ENCODE measurements around the gene KLF11.

The KLF11 gene

DNA sequence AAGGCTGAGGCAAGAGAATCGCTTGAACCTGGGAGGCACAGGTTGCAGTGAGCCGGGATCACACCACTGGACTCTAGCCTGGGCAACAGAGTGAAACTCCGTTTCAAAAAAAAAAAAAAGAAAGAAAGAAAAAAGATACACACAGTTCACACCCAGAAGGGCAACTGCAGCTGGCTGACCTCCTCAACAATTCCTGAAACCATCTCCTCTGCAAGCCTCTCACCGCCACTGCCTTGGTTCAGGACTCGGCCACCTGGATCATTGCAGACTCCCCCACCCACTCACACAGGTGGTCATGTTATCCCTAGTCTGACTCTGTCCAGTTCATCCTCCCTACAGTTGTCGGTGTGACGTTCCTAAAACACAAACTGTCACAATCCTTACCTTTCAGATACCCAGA is 34.7 kb downstream of the KLF11 start:
- no peaks in the 10 kb centered on the region for H3K9me3 ChIP-seq (ENCODE audit: low read depth, low read length)
- H3K27ac ChIP-seq, result no peak overlapping the region
- H3K4me3 ChIP-seq, result no peak overlapping the region
- DNase-seq (ENCODE audit: low read depth, low spot score), result no peak
- H3K9ac ChIP-seq (ENCODE audit: insufficient read length), result no peak overlapping the region
- H3K36me3 ChIP-seq (ENCODE audit: insufficient read depth, low read length), result no peaks in the 10 kb centered on the region
- no peak for TF ChIP-seq FOXP2 (optimal IDR thresholded peaks at IDR 0.05; ENCODE audit: control extremely low read depth, extremely low read length, insufficient read depth)
- no peak for TF ChIP-seq EZH2 (IDR thresholded peaks at IDR 0.05)
- TF ChIP-seq POLR2AphosphoS5 (IDR thresholded peaks at IDR 0.05; ENCODE audit: borderline replicate concordance, low read depth, low read length), result no peak

DNA sequence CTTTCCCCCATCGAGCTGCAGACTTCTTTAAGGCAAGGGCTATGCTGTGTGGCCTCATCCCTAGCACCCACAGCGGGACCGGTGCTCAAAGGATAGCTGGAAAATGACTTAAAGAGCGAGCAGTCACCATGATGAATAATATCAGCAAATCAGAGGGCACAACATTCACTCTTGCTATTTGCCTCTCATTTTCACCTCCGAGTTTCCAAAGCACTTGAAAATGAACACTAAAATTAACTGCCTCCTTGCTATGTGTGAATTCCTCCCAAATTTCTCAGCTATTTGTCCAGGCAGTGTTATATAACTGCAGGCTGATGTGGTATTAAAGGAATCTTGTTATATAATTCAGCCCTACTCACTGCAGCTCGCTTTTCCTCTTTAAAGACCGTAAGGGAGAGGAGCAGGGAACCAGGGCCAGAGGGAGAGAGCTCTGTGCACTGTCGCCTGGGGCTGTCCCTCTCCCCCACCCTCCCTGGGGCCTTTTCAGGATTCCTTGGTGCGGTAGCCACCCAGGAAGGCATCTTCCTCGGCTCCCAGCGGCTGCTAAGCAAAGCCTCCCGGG is 35.4 kb downstream of the KLF11 start:
- H3K9ac ChIP-seq (ENCODE audit: insufficient read length), result no peak overlapping the region

DNA sequence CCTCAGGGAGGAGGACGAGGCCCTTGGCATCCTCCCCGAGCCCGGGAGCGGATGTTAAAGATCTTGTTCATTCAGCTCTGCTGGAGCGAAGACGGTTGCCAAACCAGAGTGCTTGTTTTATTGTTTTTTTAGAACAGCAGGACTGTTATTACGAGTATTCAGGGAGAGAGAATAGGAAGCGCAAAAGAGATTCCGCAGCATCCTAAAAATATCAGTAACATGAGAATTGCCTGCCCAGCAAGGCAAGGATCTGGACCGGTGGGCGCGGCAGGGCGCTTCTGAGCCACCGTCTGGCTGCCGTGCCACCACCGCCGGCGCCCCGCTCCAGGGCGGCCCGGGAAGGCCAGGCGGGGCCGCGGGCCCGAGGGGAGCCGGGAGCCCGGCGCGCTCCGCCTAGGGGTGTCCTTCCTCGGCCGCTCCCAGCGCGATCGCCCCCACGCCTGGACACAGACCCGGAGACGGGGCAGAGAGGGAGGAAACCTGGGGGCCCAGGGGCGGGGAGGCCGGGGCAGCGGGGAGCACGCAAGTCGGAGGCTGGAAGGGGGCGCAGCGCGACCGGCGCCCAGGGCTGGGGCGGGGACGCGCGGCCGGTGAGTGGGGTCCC is 36.0 kb downstream of the KLF11 start:
- peak overlapping the region; percentile 48 for H3K4me3 ChIP-seq

More for the DNA sequence above, 35.4 kb downstream of the KLF11 start:
- TF ChIP-seq EZH2 (IDR thresholded peaks at IDR 0.05), result no peak
- no peak for TF ChIP-seq FOXP2 (optimal IDR thresholded peaks at IDR 0.05; ENCODE audit: control extremely low read depth, extremely low read length, insufficient read depth)
- no peak for TF ChIP-seq POLR2AphosphoS5 (IDR thresholded peaks at IDR 0.05; ENCODE audit: borderline replicate concordance, low read depth, low read length)
- H3K36me3 ChIP-seq (ENCODE audit: insufficient read depth, low read length), result no peaks in the 10 kb centered on the region
- H3K9me3 ChIP-seq (ENCODE audit: low read depth, low read length), result no peaks in the 10 kb centered on the region
- peak overlapping the region; percentile 48 for H3K4me3 ChIP-seq
- DNase-seq (ENCODE audit: low read depth, low spot score), result no peak
- H3K27ac ChIP-seq, result no peak overlapping the region

DNA sequence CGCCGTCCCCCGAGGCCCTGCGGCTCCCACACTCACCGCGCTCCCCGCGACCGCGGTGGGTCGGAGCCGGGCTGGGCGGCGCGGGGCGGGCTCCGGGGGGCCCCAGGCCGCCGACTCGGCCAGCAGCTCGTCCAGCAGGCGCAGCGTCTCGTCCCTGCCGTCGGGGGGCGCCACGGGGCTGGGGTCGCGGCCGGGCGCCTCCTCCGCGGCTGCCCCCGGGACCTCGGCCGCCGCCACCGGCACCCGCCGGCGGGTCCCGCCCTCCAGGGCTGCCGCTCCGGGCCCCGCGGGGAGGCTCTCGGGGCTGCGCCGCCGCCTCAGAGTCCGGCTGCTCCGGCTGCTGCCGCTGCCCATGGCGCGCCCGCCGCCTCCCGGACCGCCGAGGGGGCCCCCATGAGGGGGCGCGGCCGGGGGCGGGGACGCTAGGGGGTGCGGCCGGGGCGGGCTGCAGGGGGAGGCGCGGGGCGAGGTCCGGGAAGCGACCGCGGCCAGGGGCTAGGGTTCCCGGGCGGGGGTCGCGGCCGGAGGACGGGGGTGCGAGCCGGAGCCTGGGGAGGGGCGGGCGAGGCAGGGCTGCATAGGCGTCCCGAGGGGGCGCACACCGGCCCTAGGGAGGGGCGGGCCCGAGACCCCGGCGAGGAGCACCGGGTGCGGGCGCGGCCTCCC is 36.7 kb downstream of the KLF11 start, which contains the start of gene CYS1:
TSS of gene CYS1 (minus strand) at position 542 of the 666 bp plus-strand sequence. CDS start at position 354, 188 bp downstream.
- H3K9ac ChIP-seq (ENCODE audit: insufficient read length), result no peak within 1 kb of the TSS
- H3K9me3 ChIP-seq (ENCODE audit: low read depth, low read length), result no peaks in the 10 kb centered on the region
- no peak for DNase-seq (ENCODE audit: low read depth, low spot score)
- peak within 1 kb of the TSS; percentile 69 for H3K4me3 ChIP-seq
- no peaks in the 10 kb centered on the region for H3K36me3 ChIP-seq (ENCODE audit: insufficient read depth, low read length)
- no peak within 1 kb of the TSS for H3K27ac ChIP-seq
- TF ChIP-seq POLR2AphosphoS5 (IDR thresholded peaks at IDR 0.05; ENCODE audit: borderline replicate concordance, low read depth, low read length), result no peak
- TF ChIP-seq FOXP2 (optimal IDR thresholded peaks at IDR 0.05; ENCODE audit: control extremely low read depth, extremely low read length, insufficient read depth), result no peak
- no peak for TF ChIP-seq EZH2 (IDR thresholded peaks at IDR 0.05)

More for the DNA sequence above, 36.0 kb downstream of the KLF11 start:
- Histone ChIP-seq H3K9ac (ENCODE audit: insufficient read length) (no peak overlapping the region), H3K36me3 (ENCODE audit: insufficient read depth, low read length) (no peaks in the 10 kb centered on the region), H3K9me3 (ENCODE audit: low read depth, low read length) (no peaks in the 10 kb centered on the region), H3K27ac (no peak overlapping the region)
- TF ChIP-seq POLR2AphosphoS5 (IDR thresholded peaks at IDR 0.05; ENCODE audit: borderline replicate concordance, low read depth, low read length), result no peak
- TF ChIP-seq FOXP2 (optimal IDR thresholded peaks at IDR 0.05; ENCODE audit: control extremely low read depth, extremely low read length, insufficient read depth), result no peak
- TF ChIP-seq EZH2 (IDR thresholded peaks at IDR 0.05), result peak; percentile 65
- no peak for DNase-seq (ENCODE audit: low read depth, low spot score)

DNA sequence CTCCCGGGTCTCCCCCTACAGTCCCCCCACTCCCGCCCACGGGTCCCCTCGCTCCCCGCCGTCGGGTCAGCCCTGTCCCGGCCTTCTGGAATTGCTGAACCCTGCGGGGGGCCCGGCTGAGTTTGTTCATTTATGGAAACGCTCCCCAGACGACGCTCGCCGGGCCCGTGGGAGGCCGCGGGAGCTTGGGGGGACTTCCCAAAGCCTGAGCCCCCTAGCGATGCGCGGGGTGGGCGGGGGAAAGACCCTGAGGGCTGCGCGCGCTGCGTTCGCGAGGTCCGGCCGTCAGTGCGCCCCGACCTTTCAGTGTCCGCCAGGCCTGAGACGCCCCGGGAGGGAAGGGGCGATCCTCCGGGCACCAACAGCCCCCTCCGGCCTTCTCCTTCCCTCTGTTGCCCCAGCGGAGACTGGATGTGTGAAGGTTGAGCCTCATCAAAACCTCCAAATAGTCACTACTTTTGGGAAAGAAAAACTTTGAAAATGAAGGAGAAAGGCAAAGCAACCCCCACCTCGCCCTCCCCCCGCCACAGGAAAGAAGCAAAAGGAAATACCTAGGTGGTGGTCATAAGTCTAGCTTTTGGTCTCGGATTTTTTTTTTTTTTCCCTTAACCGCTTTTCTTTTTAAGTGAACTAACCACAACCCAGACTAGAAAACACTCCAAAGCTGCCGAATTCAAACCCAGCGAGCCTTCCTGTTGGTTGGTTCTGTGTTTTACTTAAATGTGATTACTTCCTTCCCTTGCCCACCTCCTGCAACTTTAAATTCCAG is 37.4 kb downstream of the KLF11 start:
- no peak for DNase-seq (ENCODE audit: low read depth, low spot score)

DNA sequence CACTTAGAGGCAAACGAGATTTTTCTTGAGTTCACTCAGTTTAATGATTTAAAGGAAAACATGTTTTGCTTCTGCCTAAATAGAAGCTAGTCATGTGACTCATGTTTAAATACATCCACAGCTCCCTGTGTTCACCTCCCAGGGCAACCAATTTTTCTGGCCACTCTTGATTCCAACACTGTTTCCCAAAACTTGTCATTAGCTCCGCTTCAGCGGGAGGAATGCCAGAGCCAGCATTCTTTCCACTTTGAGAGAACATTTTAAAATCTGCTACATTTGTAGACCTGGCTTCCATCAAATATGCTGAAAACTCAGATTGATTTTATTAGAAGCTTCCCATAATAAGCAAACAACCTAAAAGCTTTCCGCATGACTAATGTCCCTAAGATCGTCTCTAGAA is 39.7 kb downstream of the KLF11 start:
- H3K9ac ChIP-seq (ENCODE audit: insufficient read length), result no peak overlapping the region
- H3K4me3 ChIP-seq, result no peak overlapping the region
- no peaks in the 10 kb centered on the region for H3K36me3 ChIP-seq (ENCODE audit: insufficient read depth, low read length)
- H3K9me3 ChIP-seq (ENCODE audit: low read depth, low read length), result no peaks in the 10 kb centered on the region
- no peak overlapping the region for H3K27ac ChIP-seq
- TF ChIP-seq FOXP2 (optimal IDR thresholded peaks at IDR 0.05; ENCODE audit: control extremely low read depth, extremely low read length, insufficient read depth), result no peak
- no peak for TF ChIP-seq POLR2AphosphoS5 (IDR thresholded peaks at IDR 0.05; ENCODE audit: borderline replicate concordance, low read depth, low read length)
- no peak for TF ChIP-seq EZH2 (IDR thresholded peaks at IDR 0.05)
- no peak for DNase-seq (ENCODE audit: low read depth, low spot score)

More for the DNA sequence above, 37.4 kb downstream of the KLF11 start:
- no peak overlapping the region for H3K27ac ChIP-seq
- no peaks in the 10 kb centered on the region for H3K36me3 ChIP-seq (ENCODE audit: insufficient read depth, low read length)
- H3K9ac ChIP-seq (ENCODE audit: insufficient read length), result no peak overlapping the region
- TF ChIP-seq EZH2 (IDR thresholded peaks at IDR 0.05) (peak; percentile 91), FOXP2 (optimal IDR thresholded peaks at IDR 0.05; ENCODE audit: control extremely low read depth, extremely low read length, insufficient read depth) (no peak), POLR2AphosphoS5 (IDR thresholded peaks at IDR 0.05; ENCODE audit: borderline replicate concordance, low read depth, low read length) (no peak)
- peak overlapping the region; percentile 69 for H3K4me3 ChIP-seq
- H3K9me3 ChIP-seq (ENCODE audit: low read depth, low read length), result no peaks in the 10 kb centered on the region

DNA sequence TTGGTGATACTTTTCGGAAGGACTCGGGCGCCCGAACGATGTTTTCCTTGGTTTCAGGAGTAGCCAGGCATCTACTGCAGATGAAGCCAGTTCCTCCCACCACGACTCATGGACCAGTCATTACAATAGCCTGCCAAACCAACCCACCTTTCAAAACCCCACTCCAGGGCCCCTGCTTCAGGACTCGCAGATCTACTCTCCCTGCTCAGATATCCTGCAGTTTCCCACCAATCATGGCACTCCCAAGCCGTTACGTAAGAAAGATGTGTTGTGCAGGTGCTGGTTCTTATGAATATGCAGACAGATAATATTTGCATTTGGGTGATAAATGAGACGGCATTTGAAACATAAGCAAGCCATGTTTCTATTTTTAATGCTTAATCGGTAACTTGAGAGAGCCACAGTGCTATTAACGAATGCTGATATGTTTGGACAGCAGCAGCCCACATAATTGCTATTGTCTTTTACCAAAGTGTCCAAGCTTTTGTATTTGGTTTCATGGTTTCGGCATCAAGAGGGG is 40.4 kb downstream of the KLF11 start:
- no peak overlapping the region for H3K4me3 ChIP-seq
- H3K9me3 ChIP-seq (ENCODE audit: low read depth, low read length), result no peaks in the 10 kb centered on the region
- H3K36me3 ChIP-seq (ENCODE audit: insufficient read depth, low read length), result no peaks in the 10 kb centered on the region
- no peak overlapping the region for H3K27ac ChIP-seq
- no peak overlapping the region for H3K9ac ChIP-seq (ENCODE audit: insufficient read length)
- no peak for TF ChIP-seq FOXP2 (optimal IDR thresholded peaks at IDR 0.05; ENCODE audit: control extremely low read depth, extremely low read length, insufficient read depth)
- no peak for TF ChIP-seq EZH2 (IDR thresholded peaks at IDR 0.05)
- no peak for TF ChIP-seq POLR2AphosphoS5 (IDR thresholded peaks at IDR 0.05; ENCODE audit: borderline replicate concordance, low read depth, low read length)
- no peak for DNase-seq (ENCODE audit: low read depth, low spot score)

Measured in SK-N-MC (cell line).